ENCODE measurements around the gene HOOK1. TPM values are rescaled to one million over a fixed set of nuclear protein-coding genes. Genes with fewer than 3 reads are reported as not detected.

HOOK1 gene
- total and polyA plus RNA-seq, 12 donors: 0.61 to 6.1 (median 3.0) TPM

- intact Hi-C loops (cut with DNase I): loop anchor here (1.0 to 5.0 kb wide), 4 partner anchors 67 to 69 kb away; no protein-coding TSS in a partner anchor
- no peak overlapping the region for H3K4me3 ChIP-seq
- no peak overlapping the region for H3K27ac ChIP-seq
- peak in 1 of 8 donors; percentile 29 for ATAC-seq
- H3K4me1 ChIP-seq: peaks cover 0 to 11% (median 0%) of the 10 kb centered on the region in 9 donors
- no peak for TF ChIP-seq CTCF (IDR thresholded peaks at IDR 0.05)
- H3K27me3 ChIP-seq: no peaks in the 10 kb centered on the region
- peaks cover 0 to 23% (median 7%) of the 10 kb centered on the region in 11 donors for H3K9me3 ChIP-seq
- H3K36me3 ChIP-seq: no peaks in the 10 kb centered on the region
- no peak for DNase-seq
- 31 to 39% methylated on average over 3 of the region's 3 CpGs for WGBS, 2 donors
These were observed 65.3 kb downstream of the HOOK1 start for GRCh38 chr1:59879996-59880505.

- peaks cover 0 to 23% (median 7%) of the 10 kb centered on the region in 11 donors for H3K9me3 ChIP-seq
- H3K27ac ChIP-seq: no peak overlapping the region
- intact Hi-C loops (cut with DNase I): loop anchor here in 2 of 10 donors (2.0 to 5.0 kb wide), 2 partner anchors 66 to 67 kb away; no protein-coding TSS in a partner anchor
- ATAC-seq (peak in 1 of 8 donors; percentile 53), DNase-seq (peak in 1 of 2 donors; percentile 40)
- no peak overlapping the region for H3K4me3 ChIP-seq
- TF ChIP-seq CTCF (IDR thresholded peaks at IDR 0.05): no peak
- peaks cover 0 to 17% (median 0%) of the 10 kb centered on the region in 9 donors for H3K4me1 ChIP-seq
- WGBS, 2 donors: 82 to 90% methylated on average over 2 of the region's 2 CpGs
- H3K27me3 ChIP-seq: no peaks in the 10 kb centered on the region
- no peaks in the 10 kb centered on the region for H3K36me3 ChIP-seq
These were observed 66.0 kb downstream of the HOOK1 start for GRCh38 chr1:59880735-59881134.

DNA sequence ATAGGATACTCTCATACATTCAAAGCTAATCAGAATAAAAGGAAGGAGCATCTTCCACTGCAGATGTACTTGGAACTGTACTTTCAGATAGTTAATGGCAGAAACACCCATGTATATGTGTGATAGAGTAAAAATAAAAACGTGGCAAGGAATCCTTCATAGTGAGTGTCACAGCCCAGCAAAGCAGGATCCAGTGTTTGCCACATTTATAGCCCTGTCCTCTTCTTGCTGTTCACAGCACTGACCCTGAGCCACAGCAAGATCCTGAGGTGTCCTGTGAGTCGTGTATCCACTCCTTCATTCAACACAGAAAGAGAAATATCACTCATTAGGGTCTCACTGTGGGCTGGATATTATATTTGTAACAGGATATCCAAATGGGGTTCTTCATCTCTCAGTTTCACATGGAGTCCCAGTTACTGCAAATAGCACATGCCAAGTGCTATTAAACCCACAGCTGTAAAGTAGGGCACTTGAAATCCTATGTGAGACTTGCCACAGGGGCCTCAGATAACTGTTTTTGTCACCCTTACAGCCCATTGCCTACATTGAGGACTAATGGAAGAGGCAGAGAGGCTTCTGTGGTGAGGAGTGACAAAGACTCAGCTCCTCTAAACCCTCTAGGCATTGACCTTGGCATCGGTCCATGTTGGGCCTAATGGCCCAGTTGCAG is 70.5 kb downstream of the HOOK1 start:
- no peak for DNase-seq
- ATAC-seq: peak in 1 of 8 donors; percentile 28
- TF ChIP-seq CTCF (IDR thresholded peaks at IDR 0.05): no peak
- 34 to 43% methylated on average over 3 of the region's 3 CpGs for WGBS, 2 donors
- intact Hi-C loops (cut with DNase I): no loop called here
- no peaks in the 10 kb centered on the region for H3K36me3 ChIP-seq
- H3K9me3 ChIP-seq: no peaks in the 10 kb centered on the region
- no peak overlapping the region for H3K27ac ChIP-seq
- H3K27me3 ChIP-seq: no peaks in the 10 kb centered on the region
- H3K4me1 ChIP-seq: peaks cover 0 to 10% (median 0%) of the 10 kb centered on the region in 9 donors
- H3K4me3 ChIP-seq: no peak overlapping the region

GRCh38 chr1:59892841-59893811 is 78.4 kb downstream of the HOOK1 start:
- Histone ChIP-seq H3K27ac (no peak overlapping the region), H3K4me3 (no peak overlapping the region), H3K9me3 (no peaks in the 10 kb centered on the region), H3K36me3 (peaks cover 0 to 22% (median 0%) of the 10 kb centered on the region in 9 donors), H3K4me1 (peaks cover 0 to 17% (median 8%) of the 10 kb centered on the region in 9 donors), H3K27me3 (no peaks in the 10 kb centered on the region)
- no peak for TF ChIP-seq CTCF (IDR thresholded peaks at IDR 0.05)
- no peak for ATAC-seq
- 83 to 91% methylated on average over 7 of the region's 7 CpGs for WGBS, 2 donors
- intact Hi-C loops (cut with DNase I): no loop called here
- no peak for DNase-seq
